Right lung (tissue), 5 donors: ENCODE measurements around the gene OR52B6. TPM values are rescaled to one million over a fixed set of nuclear protein-coding genes. Genes with fewer than 3 reads are reported as not detected.
A peak's percentile ranks its signal among the peaks of the same experiment; 100 is the strongest.
"Not testable (repeated sequence)": the region's sequence is repeated elsewhere in the genome, so short reads cannot be mapped to it uniquely, and the experiment has no call there.

Source experiments
- DNase-seq, 2 donors: peaks; one replicate each; pipeline ENCODE4 v3.0.0-alpha.2; 2013
- polyA plus RNA-seq, 5 donors: library from polyadenylated mRNA; unstranded; fragments of 120-200 nt; gene quantifications; one replicate each; pipeline versions ENCODE4 v1.2.1 to v1.2.3, GENCODE V29; 2013; ENCODE audit warnings: inconsistent platforms in 1 of 5, low replicate concordance in 1 of 5; ENCODE audit not compliant: insufficient read length in 5 of 5, insufficient read depth in 1 of 5

The OR52B6 gene
- polyA plus RNA-seq, 5 donors = 0.11 to 0.44 (median 0.34) TPM; not detected in 1

- DNase-seq = peak; percentile 23 to 24
These were observed 16.0 kb downstream of the OR52B6 start, which contains the start of gene TRIM6 for GRCh38 chr11:5596607-5597201. TRIM6 (plus strand) TSS chr11:5596637; CDS start chr11:5596898, 261 bp downstream.

GRCh38 chr11:5597953-5598352 lies 17.3 kb downstream of the OR52B6 start:
- DNase-seq = no peak

GRCh38 chr11:5600374-5600851 lies 19.7 kb downstream of the OR52B6 start:
- peak; percentile 52 to 72 for DNase-seq

- not testable (repeated sequence) for DNase-seq
These were observed 22.1 kb downstream of the OR52B6 start for GRCh38 chr11:5602791-5603190.

GRCh38 chr11:5603326-5603725 lies 22.6 kb downstream of the OR52B6 start:
- no peak for DNase-seq

- no peak for DNase-seq
These were observed 24.2 kb downstream of the OR52B6 start for GRCh38 chr11:5604896-5605295.

GRCh38 chr11:5605849-5606248 lies 25.2 kb downstream of the OR52B6 start:
- DNase-seq = no peak

- DNase-seq = no peak
These were observed 28.1 kb downstream of the OR52B6 start for GRCh38 chr11:5608808-5609207.

GRCh38 chr11:5610446-5610845 lies 29.8 kb downstream of the OR52B6 start:
- no peak for DNase-seq

- no peak for DNase-seq
These were observed 30.9 kb downstream of the OR52B6 start for GRCh38 chr11:5611627-5612026.

- no peak for DNase-seq
These were observed 38.1 kb downstream of the OR52B6 start for GRCh38 chr11:5618807-5619206.

GRCh38 chr11:5620651-5621521 lies 40.2 kb downstream of the OR52B6 start:
- no peak for DNase-seq

GRCh38 chr11:5621580-5621979 lies 40.9 kb downstream of the OR52B6 start:
- DNase-seq = no peak

- DNase-seq = no peak
These were observed 42.1 kb downstream of the OR52B6 start for GRCh38 chr11:5622802-5623201.

- DNase-seq = peak; percentile 68 to 76
These were observed 44.0 kb downstream of the OR52B6 start, which contains the start of gene TRIM34 for GRCh38 chr11:5624489-5625279. TRIM34 (plus strand) TSS chr11:5625001; CDS start chr11:5632332, 7,331 bp downstream.

GRCh38 chr11:5625281-5625680 lies 44.6 kb downstream of the OR52B6 start:
- DNase-seq = no peak

- no peak for DNase-seq
These were observed 45.5 kb downstream of the OR52B6 start for GRCh38 chr11:5626196-5626595.

- DNase-seq = no peak
These were observed 50.7 kb downstream of the OR52B6 start for GRCh38 chr11:5631417-5631816.
